HCT116 (cell line): ENCODE measurements around the gene PIEZO2. TPM values are rescaled to one million over a fixed set of nuclear protein-coding genes. Genes with fewer than 3 reads are reported as not detected.

Experiments used
- ATAC-seq: fragments of 200-7000 bp; cut with Tn5 transposase; 2 replicates; pipeline ENCODE4 v1.9.1; 2020; ENCODE audit warnings: mild to moderate bottlenecking, moderate library complexity
- BruUV-seq: library from RNA; stranded (reverse); fragments of 400-500 nt; replicated peaks from 2 replicates; lab custom pipeline; 2021; lab: Mats Ljungman, UMichigan
- CTCF ChIA-PET: fragments of 300-600 bp; sonication (Branson Sonifier 250); formaldehyde crosslinking; loops from one replicate; lab custom pipeline; 2021; ENCODE audit warnings: antibody characterized with exemption; lab: Charles Lee
- POLR2A ChIA-PET: fragments of 300-600, 350-600 bp; sonication (Branson Sonifier 250); formaldehyde crosslinking; loops from one replicate; lab custom pipeline; 2021; ENCODE audit warnings: antibody characterized with exemption; lab: Charles Lee
- RAD21 ChIA-PET, 2 experiments: fragments of 300-600 bp; sonication (Branson Sonifier 250); formaldehyde crosslinking; loops; one replicate each; lab custom pipeline; 2023; ENCODE audit warnings: low total read pairs in 2 of 2; ENCODE audit not compliant: uncharacterized antibody in 2 of 2, unreplicated experiment in 2 of 2, low non-redundant PET in 1 of 2; lab: Charles Lee
- DNase-seq: peaks from one replicate; pipeline ENCODE4 v3.0.0-alpha.2; 2010; ENCODE audit warnings: low read depth, low spot score
- H2AFZ ChIP-seq: fragments of 200-600 bp; shearing (Covaris generic), sonication (generic); 2 replicates; pipeline ENCODE4 v1.6.1; 2017; ENCODE audit warnings: low read depth, mixed run types, mixed read lengths, antibody characterized with exemption, low read length; ENCODE audit not compliant: poor library complexity, severe bottlenecking
- H3K27ac ChIP-seq: 2 replicates; pipeline ENCODE4 v1.5.1; 2012; ENCODE audit warnings: low read depth, low read length
- H3K27me3 ChIP-seq: fragments of 200-600 bp; sonication (generic); 2 replicates; pipeline ENCODE4 v1.6.1; 2016; ENCODE audit warnings: mixed run types, low read length, mixed read lengths; ENCODE audit not compliant: insufficient read depth
- H3K36me3 ChIP-seq, 2 experiments: fragments of 200-500 bp in 1 of 2; fragments of 200-600 bp in 1 of 2; sonication (Bioruptor generic) in 1 of 2; sonication (generic) in 1 of 2; 2 replicates each; pipeline versions ENCODE4 v1.5.1 to v1.6.1; 2014 to 2016; ENCODE audit warnings: low read length in 2 of 2, inconsistent platforms in 1 of 2, mixed read lengths in 1 of 2, mixed run types in 1 of 2; ENCODE audit not compliant: insufficient read depth in 2 of 2, control insufficient read depth in 1 of 2
- H3K4me1 ChIP-seq, 2 experiments: fragments of 200-600 bp in 1 of 2; sonication (generic) in 1 of 2; 2 replicates each; pipeline versions ENCODE4 v1.5.1 to v1.6.1; 2012 to 2017; ENCODE audit warnings: low read length in 2 of 2, inconsistent platforms in 1 of 2, mild to moderate bottlenecking in 1 of 2, mixed read lengths in 1 of 2, mixed run types in 1 of 2, moderate library complexity in 1 of 2; ENCODE audit not compliant: insufficient read depth in 2 of 2, control insufficient read depth in 1 of 2
- H3K4me2 ChIP-seq: fragments of 200-600 bp; sonication (generic); 2 replicates; pipeline ENCODE4 v1.6.1; 2017; ENCODE audit warnings: mixed run types, low read length, mixed read lengths
- H3K4me3 ChIP-seq, 2 experiments: fragments of 200-600 bp in 1 of 2; sonication (generic) in 1 of 2; replicated peaks in 1 of 2; 2 replicates each; pipeline ENCODE4 v1.5.1; 2011 to 2016; ENCODE audit warnings: low read length in 2 of 2, control low read depth in 1 of 2, low read depth in 1 of 2, mild to moderate bottlenecking in 1 of 2, mixed read lengths in 1 of 2, mixed run types in 1 of 2
- H3K79me2 ChIP-seq: fragments of 200-600 bp; sonication (generic); 2 replicates; pipeline ENCODE4 v1.6.1; 2017; ENCODE audit warnings: mild to moderate bottlenecking, mixed run types, low read length, moderate library complexity, mixed read lengths; ENCODE audit not compliant: insufficient read depth
- H3K9ac ChIP-seq: fragments of 200-600 bp; sonication (generic); 2 replicates; pipeline ENCODE4 v1.6.1; 2016; ENCODE audit warnings: low read length, mixed read lengths
- H3K9me2 ChIP-seq: fragments of 200-600 bp; sonication (generic), shearing (Covaris generic); 2 replicates; pipeline ENCODE4 v1.6.1; 2017; ENCODE audit warnings: mixed run types, mild to moderate bottlenecking, moderate library complexity; ENCODE audit not compliant: insufficient read depth
- H3K9me3 ChIP-seq, 2 experiments: fragments of 200-500 bp in 1 of 2; fragments of 200-600 bp in 1 of 2; sonication (Bioruptor generic) in 1 of 2; sonication (generic) in 1 of 2; 2 replicates each; pipeline ENCODE4 v1.6.1; 2014 to 2017; ENCODE audit warnings: low read length in 2 of 2, mixed read lengths in 2 of 2, inconsistent platforms in 1 of 2, low read depth in 1 of 2, mild to moderate bottlenecking in 1 of 2, mixed run types in 1 of 2, moderate library complexity in 1 of 2; ENCODE audit not compliant: control insufficient read depth in 1 of 2, insufficient read depth in 1 of 2
- H4K20me1 ChIP-seq: fragments of 200-600 bp; sonication (generic), shearing (Covaris generic); 2 replicates; pipeline ENCODE4 v1.6.1; 2017; ENCODE audit warnings: mixed run types, mild to moderate bottlenecking, moderate library complexity; ENCODE audit not compliant: insufficient read depth
- CBX3 ChIP-seq: IDR thresholded peaks from 2 replicates; pipeline ENCODE4 v1.6.1; 2012; ENCODE audit warnings: low read depth
- CEBPB ChIP-seq: IDR thresholded peaks from 2 replicates; pipeline ENCODE4 v1.6.1; 2012; ENCODE audit warnings: low read depth
- EGR1 ChIP-seq: IDR thresholded peaks from 2 replicates; pipeline ENCODE4 v1.6.1; 2012; ENCODE audit warnings: low read depth
- ELF1 ChIP-seq: IDR thresholded peaks from 2 replicates; pipeline ENCODE4 v1.6.1; 2012; ENCODE audit warnings: low read depth, borderline replicate concordance
- EZH2 ChIP-seq: fragments of 200-600 bp; sonication (generic); IDR thresholded peaks from 2 replicates; pipeline ENCODE4 v1.6.1; 2017; ENCODE audit warnings: antibody characterized with exemption, mixed run types
- FOSL1 ChIP-seq: IDR thresholded peaks from 2 replicates; pipeline ENCODE4 v1.6.1; 2012; ENCODE audit warnings: low read depth
- POLR2A ChIP-seq: IDR thresholded peaks from 2 replicates; pipeline ENCODE4 v1.7.0; 2011; ENCODE audit warnings: borderline replicate concordance; ENCODE audit not compliant: insufficient read depth, insufficient read length; ENCODE audit errors: extremely low read depth
- POLR2AphosphoS5 ChIP-seq: IDR thresholded peaks from 2 replicates; pipeline ENCODE4 v1.6.1; 2011; ENCODE audit warnings: mild to moderate bottlenecking, low read depth, low read length, moderate library complexity
- RAD21 ChIP-seq: IDR thresholded peaks from 2 replicates; pipeline ENCODE4 v1.6.1; 2012; ENCODE audit warnings: low read depth, mild to moderate bottlenecking
- SRF ChIP-seq: IDR thresholded peaks from 2 replicates; pipeline ENCODE4 v1.6.1; 2012; ENCODE audit warnings: low read depth
- ZFX ChIP-seq: fragments of 450-650 bp; IDR thresholded peaks from 2 replicates; pipeline ENCODE4 v1.6.1; 2017
- intact Hi-C: fragments of 100-400 bp; cut with micrococcal nuclease; formaldehyde crosslinking; loops from 2 replicates; pipeline ENCODE4 v1.10.0; 2022
- total RNA-seq: library from RNA; stranded (reverse); gene quantifications from one replicate; pipeline ENCODE4 v1.2.1, GENCODE V29; 2021; ENCODE audit not compliant: unreplicated experiment
- TF ChIP-seq, protein P1 (sequence below): IDR thresholded peaks from 2 replicates; pipeline ENCODE4 v1.6.1; 2011; ENCODE audit warnings: mild to moderate bottlenecking, low read length, moderate library complexity; ENCODE audit not compliant: insufficient replicate concordance; ENCODE audit errors: extremely low read depth
- TF ChIP-seq, protein P2 (sequence below): IDR thresholded peaks from 2 replicates; pipeline ENCODE4 v1.6.1; 2012
- TF ChIP-seq, protein P3 (sequence below): IDR thresholded peaks from 2 replicates; pipeline ENCODE4 v1.6.1; 2012
- TF ChIP-seq, protein P4 (sequence below): IDR thresholded peaks from 2 replicates; pipeline ENCODE4 v1.6.1; 2012; ENCODE audit warnings: low read depth
- TF ChIP-seq, protein P5 (sequence below), 3 experiments: fragments of 200-600 bp in 1 of 3; sonication (generic) in 1 of 3; IDR thresholded peaks in 2 of 3; conservative IDR thresholded peaks in 1 of 3; 2 replicates each; pipeline ENCODE4 v1.5.1; 2012 to 2017; ENCODE audit warnings: low read depth in 2 of 3, low read length in 2 of 3, antibody characterized with exemption in 1 of 3, borderline replicate concordance in 1 of 3, control low read depth in 1 of 3, mild to moderate bottlenecking in 1 of 3, mixed read lengths in 1 of 3, mixed run types in 1 of 3, moderate library complexity in 1 of 3; ENCODE audit not compliant: insufficient read depth in 1 of 3

PIEZO2 gene
- total RNA-seq, 1 experiment from 2014 or later = 0.34 TPM

DNA sequence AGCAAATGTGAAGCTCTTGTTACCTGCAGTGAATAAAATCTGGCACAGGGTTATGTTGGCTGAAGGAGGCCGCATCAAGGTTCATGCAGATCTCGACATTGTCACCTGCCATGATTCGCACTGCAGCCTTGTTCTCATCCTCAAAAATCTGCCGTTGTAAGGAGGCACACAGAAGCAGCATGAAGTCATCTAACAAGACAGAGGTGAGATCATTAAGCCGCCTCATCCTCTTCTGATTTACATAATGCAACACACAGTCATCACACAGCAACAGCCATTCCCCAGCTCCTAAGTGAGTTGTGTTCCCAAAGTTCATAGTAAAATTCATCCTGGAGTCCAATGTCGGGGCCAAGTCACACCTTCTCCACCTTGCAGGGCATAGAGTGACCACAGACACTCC, 391.4 kb downstream of the PIEZO2 start:
- BruUV-seq = no TSS peak
- Histone ChIP-seq H4K20me1 (no peaks in the 10 kb centered on the region), H3K4me2 (no peak overlapping the region), H3K36me3 (no peaks in the 10 kb centered on the region), H3K9me2 (no peaks in the 10 kb centered on the region), H3K27me3 (0 out of 2 replicates have a peak, but pooled peaks cover 27% of the 10 kb centered on the region), H3K9ac (no peak overlapping the region), H3K9me3 (no peaks in the 10 kb centered on the region), H3K4me1 (no peaks in the 10 kb centered on the region), H3K27ac (no peak overlapping the region), H3K4me3 (no peak overlapping the region), H3K79me2 (no peaks in the 10 kb centered on the region), H2AFZ (no peak overlapping the region)
- TF ChIP-seq POLR2A (no peak), FOSL1 (no peak), POLR2AphosphoS5 (no peak), EGR1 (no peak), CBX3 (no peak), ZFX (no peak), ELF1 (no peak), SRF (no peak), RAD21 (no peak), EZH2 (no peak), CEBPB (no peak)
- TF ChIP-seq, protein P1, sequence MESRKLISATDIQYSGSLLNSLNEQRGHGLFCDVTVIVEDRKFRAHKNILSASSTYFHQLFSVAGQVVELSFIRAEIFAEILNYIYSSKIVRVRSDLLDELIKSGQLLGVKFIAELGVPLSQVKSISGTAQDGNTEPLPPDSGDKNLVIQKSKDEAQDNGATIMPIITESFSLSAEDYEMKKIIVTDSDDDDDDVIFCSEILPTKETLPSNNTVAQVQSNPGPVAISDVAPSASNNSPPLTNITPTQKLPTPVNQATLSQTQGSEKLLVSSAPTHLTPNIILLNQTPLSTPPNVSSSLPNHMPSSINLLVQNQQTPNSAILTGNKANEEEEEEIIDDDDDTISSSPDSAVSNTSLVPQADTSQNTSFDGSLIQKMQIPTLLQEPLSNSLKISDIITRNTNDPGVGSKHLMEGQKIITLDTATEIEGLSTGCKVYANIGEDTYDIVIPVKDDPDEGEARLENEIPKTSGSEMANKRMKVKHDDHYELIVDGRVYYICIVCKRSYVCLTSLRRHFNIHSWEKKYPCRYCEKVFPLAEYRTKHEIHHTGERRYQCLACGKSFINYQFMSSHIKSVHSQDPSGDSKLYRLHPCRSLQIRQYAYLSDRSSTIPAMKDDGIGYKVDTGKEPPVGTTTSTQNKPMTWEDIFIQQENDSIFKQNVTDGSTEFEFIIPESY = no peak
- TF ChIP-seq, protein P2, sequence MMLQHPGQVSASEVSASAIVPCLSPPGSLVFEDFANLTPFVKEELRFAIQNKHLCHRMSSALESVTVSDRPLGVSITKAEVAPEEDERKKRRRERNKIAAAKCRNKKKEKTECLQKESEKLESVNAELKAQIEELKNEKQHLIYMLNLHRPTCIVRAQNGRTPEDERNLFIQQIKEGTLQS = no peak
- TF ChIP-seq, protein P3, sequence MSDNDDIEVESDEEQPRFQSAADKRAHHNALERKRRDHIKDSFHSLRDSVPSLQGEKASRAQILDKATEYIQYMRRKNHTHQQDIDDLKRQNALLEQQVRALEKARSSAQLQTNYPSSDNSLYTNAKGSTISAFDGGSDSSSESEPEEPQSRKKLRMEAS = no peak
- TF ChIP-seq, protein P4, sequence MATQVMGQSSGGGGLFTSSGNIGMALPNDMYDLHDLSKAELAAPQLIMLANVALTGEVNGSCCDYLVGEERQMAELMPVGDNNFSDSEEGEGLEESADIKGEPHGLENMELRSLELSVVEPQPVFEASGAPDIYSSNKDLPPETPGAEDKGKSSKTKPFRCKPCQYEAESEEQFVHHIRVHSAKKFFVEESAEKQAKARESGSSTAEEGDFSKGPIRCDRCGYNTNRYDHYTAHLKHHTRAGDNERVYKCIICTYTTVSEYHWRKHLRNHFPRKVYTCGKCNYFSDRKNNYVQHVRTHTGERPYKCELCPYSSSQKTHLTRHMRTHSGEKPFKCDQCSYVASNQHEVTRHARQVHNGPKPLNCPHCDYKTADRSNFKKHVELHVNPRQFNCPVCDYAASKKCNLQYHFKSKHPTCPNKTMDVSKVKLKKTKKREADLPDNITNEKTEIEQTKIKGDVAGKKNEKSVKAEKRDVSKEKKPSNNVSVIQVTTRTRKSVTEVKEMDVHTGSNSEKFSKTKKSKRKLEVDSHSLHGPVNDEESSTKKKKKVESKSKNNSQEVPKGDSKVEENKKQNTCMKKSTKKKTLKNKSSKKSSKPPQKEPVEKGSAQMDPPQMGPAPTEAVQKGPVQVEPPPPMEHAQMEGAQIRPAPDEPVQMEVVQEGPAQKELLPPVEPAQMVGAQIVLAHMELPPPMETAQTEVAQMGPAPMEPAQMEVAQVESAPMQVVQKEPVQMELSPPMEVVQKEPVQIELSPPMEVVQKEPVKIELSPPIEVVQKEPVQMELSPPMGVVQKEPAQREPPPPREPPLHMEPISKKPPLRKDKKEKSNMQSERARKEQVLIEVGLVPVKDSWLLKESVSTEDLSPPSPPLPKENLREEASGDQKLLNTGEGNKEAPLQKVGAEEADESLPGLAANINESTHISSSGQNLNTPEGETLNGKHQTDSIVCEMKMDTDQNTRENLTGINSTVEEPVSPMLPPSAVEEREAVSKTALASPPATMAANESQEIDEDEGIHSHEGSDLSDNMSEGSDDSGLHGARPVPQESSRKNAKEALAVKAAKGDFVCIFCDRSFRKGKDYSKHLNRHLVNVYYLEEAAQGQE = no peak
- TF ChIP-seq, protein P5, sequence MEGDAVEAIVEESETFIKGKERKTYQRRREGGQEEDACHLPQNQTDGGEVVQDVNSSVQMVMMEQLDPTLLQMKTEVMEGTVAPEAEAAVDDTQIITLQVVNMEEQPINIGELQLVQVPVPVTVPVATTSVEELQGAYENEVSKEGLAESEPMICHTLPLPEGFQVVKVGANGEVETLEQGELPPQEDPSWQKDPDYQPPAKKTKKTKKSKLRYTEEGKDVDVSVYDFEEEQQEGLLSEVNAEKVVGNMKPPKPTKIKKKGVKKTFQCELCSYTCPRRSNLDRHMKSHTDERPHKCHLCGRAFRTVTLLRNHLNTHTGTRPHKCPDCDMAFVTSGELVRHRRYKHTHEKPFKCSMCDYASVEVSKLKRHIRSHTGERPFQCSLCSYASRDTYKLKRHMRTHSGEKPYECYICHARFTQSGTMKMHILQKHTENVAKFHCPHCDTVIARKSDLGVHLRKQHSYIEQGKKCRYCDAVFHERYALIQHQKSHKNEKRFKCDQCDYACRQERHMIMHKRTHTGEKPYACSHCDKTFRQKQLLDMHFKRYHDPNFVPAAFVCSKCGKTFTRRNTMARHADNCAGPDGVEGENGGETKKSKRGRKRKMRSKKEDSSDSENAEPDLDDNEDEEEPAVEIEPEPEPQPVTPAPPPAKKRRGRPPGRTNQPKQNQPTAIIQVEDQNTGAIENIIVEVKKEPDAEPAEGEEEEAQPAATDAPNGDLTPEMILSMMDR (IDR thresholded peaks at IDR 0.05 in 2 of 3, conservative IDR thresholded peaks at IDR 0.05 in 1 of 3; ENCODE audit: borderline replicate concordance in 1 of 3, insufficient read depth in 1 of 3, low read depth in 2 of 3, low read length in 2 of 3) = no peak
- intact Hi-C loops = no loop called here
- ChIA-PET RAD21 (no interaction called here), POLR2A (no interaction called here), CTCF (no interaction called here)
- no peak for DNase-seq
- no peak for ATAC-seq
